K562 (cell line): Measurements from ENCODE around the gene PTPRE. TPM values are rescaled to one million over a fixed set of nuclear protein-coding genes. Genes with fewer than 3 reads are reported as not detected.

ENCODE experiments used
- ATAC-seq: fragments of 200-7000 bp; cut with Tn5 transposase; 3 replicates; pipeline ENCODE4 v1.9.1; 2020; ENCODE audit warnings: moderate library complexity
- BruUV-seq: library from RNA; stranded (reverse); fragments of 400-500 nt; replicated peaks from 2 replicates; lab custom pipeline; 2021; lab: Mats Ljungman, UMichigan
- CTCF ChIA-PET: fragments of 300-600 bp; formaldehyde crosslinking; extraction: SDS; loops from one replicate; lab custom pipeline; 2021; ENCODE audit warnings: low intra/inter-chr PET ratio; lab: Yijun Ruan, JAX
- POLR2A ChIA-PET: fragments of 300-600, 350-650 bp; sonication (Branson Sonifier 250); formaldehyde crosslinking; extraction: SDS; loops from one replicate; lab custom pipeline; 2021; ENCODE audit warnings: antibody characterized with exemption, inconsistent platforms; lab: Yijun Ruan, JAX
- DNase-seq, 4 experiments: peaks; one replicate each; pipeline versions ENCODE4 v3.0.0 to v3.0.0-alpha.2; 2011 to 2018; ENCODE audit warnings: low spot score in 3 of 4, mixed read lengths in 3 of 4; ENCODE audit errors: extremely low read depth in 1 of 4
- FAIRE-seq: peaks from 2 replicates; lab custom pipeline; 2011; peaks lifted over from hg19 to GRCh38; lab: Jason Lieb, UNC
- H2AFZ ChIP-seq: 2 replicates; pipeline ENCODE4 v1.6.0; 2011; ENCODE audit warnings: low read depth, low read length, control low read depth, inconsistent platforms
- H3K27ac ChIP-seq: fragments of 200-600 bp; 3 replicates; pipeline ENCODE4 v1.8.0; 2011; ENCODE audit warnings: low read depth, mild to moderate bottlenecking, control low read depth, inconsistent platforms, low read length, moderate library complexity, mixed read lengths; ENCODE audit errors: extremely low read depth
- H3K27me3 ChIP-seq, 2 experiments: fragments of 300-600 bp in 1 of 2; 2 replicates in 1 of 2; 3 replicates in 1 of 2; pipeline versions ENCODE4 v1.6.0 to v1.8.0; 2011; ENCODE audit warnings: inconsistent platforms in 2 of 2, low read length in 2 of 2, mild to moderate bottlenecking in 1 of 2, mixed read lengths in 1 of 2, moderate library complexity in 1 of 2; ENCODE audit not compliant: control insufficient read depth in 2 of 2, insufficient read depth in 2 of 2
- H3K36me3 ChIP-seq: fragments of 300-600 bp; 3 replicates; pipeline ENCODE4 v1.8.0; 2011; ENCODE audit warnings: mild to moderate bottlenecking, low read length, inconsistent platforms; ENCODE audit not compliant: control insufficient read depth, insufficient read depth
- H3K4me1 ChIP-seq, 2 experiments: fragments of 200-600 bp in 1 of 2; replicated peaks in 1 of 2; 2 replicates in 1 of 2; 3 replicates in 1 of 2; pipeline versions ENCODE4 v1.5.1 to v1.8.0; 2011; ENCODE audit warnings: inconsistent platforms in 2 of 2, low read length in 2 of 2, mild to moderate bottlenecking in 1 of 2, mixed read lengths in 1 of 2, moderate library complexity in 1 of 2; ENCODE audit not compliant: control insufficient read depth in 2 of 2, insufficient read depth in 2 of 2
- H3K4me2 ChIP-seq: 2 replicates; pipeline ENCODE4 v1.6.1; 2011; ENCODE audit warnings: low read length, control low read depth, inconsistent platforms, mixed read lengths; ENCODE audit not compliant: insufficient read depth
- H3K4me3 ChIP-seq: fragments of 200-600 bp; sonication (generic), shearing (Covaris generic); 2 replicates; pipeline ENCODE4 v1.5.1; 2016; ENCODE audit warnings: control low read depth, inconsistent platforms
- H3K79me2 ChIP-seq: fragments of 200-600 bp; 3 replicates; pipeline ENCODE4 v1.8.0; 2011; ENCODE audit warnings: low read length, inconsistent platforms; ENCODE audit not compliant: control insufficient read depth, insufficient read depth
- H3K9ac ChIP-seq, 2 experiments: 2 replicates each; pipeline versions ENCODE4 v1.6.0 to v1.6.1; 2011; ENCODE audit warnings: low read depth in 2 of 2, low read length in 2 of 2, control low read depth in 1 of 2, inconsistent platforms in 1 of 2, mild to moderate bottlenecking in 1 of 2, mixed read lengths in 1 of 2; ENCODE audit not compliant: insufficient read depth in 1 of 2
- H3K9me1 ChIP-seq: one replicate; pipeline ENCODE4 v1.6.0; 2011; ENCODE audit warnings: inconsistent platforms, mild to moderate bottlenecking, low read length, moderate library complexity; ENCODE audit not compliant: control insufficient read depth, insufficient read depth
- H3K9me3 ChIP-seq: replicated peaks from 2 replicates; pipeline ENCODE4 v1.5.1; 2011; ENCODE audit warnings: low read depth, low read length, inconsistent platforms; ENCODE audit not compliant: control insufficient read depth, insufficient read depth
- H4K20me1 ChIP-seq: replicated peaks from 2 replicates; pipeline ENCODE4 v1.6.1; 2011; ENCODE audit warnings: low read length, inconsistent platforms, mixed read lengths; ENCODE audit not compliant: control insufficient read depth, insufficient read depth
- COPS2 ChIP-seq: fragments of 450-650 bp; conservative IDR thresholded peaks from 2 replicates; pipeline ENCODE4 v1.6.1; 2016; ENCODE audit warnings: mild to moderate bottlenecking, moderate library complexity
- DDX20 ChIP-seq: fragments of 450-650 bp; IDR thresholded peaks from 2 replicates; pipeline ENCODE4 v1.6.1; 2016; ENCODE audit warnings: missing genetic modification characterization, low read depth, mild to moderate bottlenecking, missing compliant biosample characterization, moderate library complexity
- DLX4 ChIP-seq: fragments of 250-450 bp; sonication (Bioruptor Pico); IDR thresholded peaks from 2 replicates; pipeline ENCODE4 v1.6.1; 2021; ENCODE audit warnings: mild to moderate bottlenecking
- ELK1 ChIP-seq: sonication (generic); formaldehyde crosslinking; IDR thresholded peaks from 2 replicates; pipeline ENCODE4 v1.8.1; 2022; ENCODE audit warnings: missing genetic modification reagents
- HSF4 ChIP-seq: fragments of 250-450 bp; sonication (Bioruptor Pico); IDR thresholded peaks from 2 replicates; pipeline ENCODE4 v2.1.2; 2022; ENCODE audit warnings: mild to moderate bottlenecking, moderate library complexity, borderline replicate concordance
- KLF13 ChIP-seq: fragments of 450-650 bp; IDR thresholded peaks from 2 replicates; pipeline ENCODE4 v1.6.1; 2016; ENCODE audit warnings: missing genetic modification characterization, low read depth, mild to moderate bottlenecking, missing compliant biosample characterization, moderate library complexity, borderline replicate concordance
- MAZ ChIP-seq, 2 experiments: fragments of 450-650 bp in 1 of 2; sonication (generic) in 1 of 2; formaldehyde crosslinking; IDR thresholded peaks in 1 of 2; conservative IDR thresholded peaks in 1 of 2; 2 replicates each; pipeline versions ENCODE4 v1.4.0 to v1.5.0; 2020; ENCODE audit warnings: mild to moderate bottlenecking in 1 of 2, missing genetic modification reagents in 1 of 2
- NFXL1 ChIP-seq: fragments of 450-650 bp; formaldehyde crosslinking; IDR thresholded peaks from 2 replicates; pipeline ENCODE4 v1.4.0; 2021; ENCODE audit warnings: mild to moderate bottlenecking
- NR4A1 ChIP-seq, 2 experiments: fragments of 250-450 bp in 1 of 2; fragments of 450-650 bp in 1 of 2; sonication (Bioruptor Pico) in 1 of 2; IDR thresholded peaks; 2 replicates each; pipeline versions ENCODE4 v1.4.0 to v1.6.1; 2016 to 2020; ENCODE audit warnings: mild to moderate bottlenecking in 2 of 2, missing compliant biosample characterization in 1 of 2, missing genetic modification characterization in 1 of 2, moderate library complexity in 1 of 2
- NRF1 ChIP-seq, 2 experiments: fragments of 450-650 bp; IDR thresholded peaks in 1 of 2; conservative IDR thresholded peaks in 1 of 2; 2 replicates each; pipeline ENCODE4 v1.6.1; 2014; ENCODE audit warnings: mild to moderate bottlenecking in 2 of 2
- PHF20 ChIP-seq: fragments of 450-650 bp; IDR thresholded peaks from 2 replicates; pipeline ENCODE4 v1.6.1; 2018; ENCODE audit not compliant: partially characterized antibody
- PRMT5 ChIP-seq: sonication (generic); formaldehyde crosslinking; IDR thresholded peaks from 2 replicates; pipeline ENCODE4 v1.5.0; 2020; ENCODE audit warnings: missing genetic modification reagents
- SNAPC5 ChIP-seq: fragments of 250-450 bp; sonication (Bioruptor Pico); IDR thresholded peaks from 2 replicates; pipeline ENCODE4 v1.8.0; 2021; ENCODE audit warnings: moderate library complexity, mild to moderate bottlenecking, inconsistent platforms
- SPI1 ChIP-seq: IDR thresholded peaks from 2 replicates; pipeline ENCODE4 v1.6.1; 2011; ENCODE audit warnings: low read depth, low read length, control low read depth, borderline replicate concordance
- ZBTB7A ChIP-seq: IDR thresholded peaks from 2 replicates; pipeline ENCODE4 v1.6.1; 2011; ENCODE audit warnings: low read depth, mild to moderate bottlenecking, low read length, moderate library complexity, borderline replicate concordance; ENCODE audit not compliant: control insufficient read depth
- ZHX1 ChIP-seq: fragments of 150-350 bp; conservative IDR thresholded peaks from 2 replicates; pipeline ENCODE4 v1.6.1; 2014; ENCODE audit warnings: low read length
- ZNF668 ChIP-seq: fragments of 250-450 bp; sonication (Bioruptor Pico); IDR thresholded peaks from 2 replicates; pipeline ENCODE4 v1.8.0; 2022; ENCODE audit warnings: mild to moderate bottlenecking, inconsistent platforms
- WGBS: fragments of 100-300 bp; shearing (Covaris generic); methylation state at CpG from one replicate; pipeline ENCODE4 v1.1.6; 2016; ENCODE audit warnings: low coverage, mixed read lengths; ENCODE audit not compliant: insufficient coverage; ENCODE audit errors: missing lambda C conversion rate; 5-methylcytosine and 5-hydroxymethylcytosine counted together
- in situ Hi-C: fragments of 300-500 bp; cut with MboI; formaldehyde crosslinking; loops from 4 replicates; pipeline ENCODE4 v1.15.0; 2018; ENCODE audit warnings: inconsistent platforms, mixed read lengths
- intact Hi-C: fragments of 100-400 bp; cut with micrococcal nuclease; formaldehyde crosslinking; loops from 2 replicates; pipeline ENCODE4 v1.14.2; 2022
- polyA plus RNA-seq, 8 experiments: library from polyadenylated mRNA; depleted of rRNA in 4 of 8; stranded (reverse) in 5 of 8; unstranded in 3 of 8; fragments of >200 nt; fragmentation: Nextera tagmentation in 2 of 8; fragmentation: Illumina TruSeq in 1 of 8; extraction: Ambion mirVana in 2 of 8; extraction: Trizol in 1 of 8; gene quantifications; 2 replicates each; pipeline versions ENCODE4 v1.2.1 to v1.2.3, GENCODE V29; 2011 to 2014; ENCODE audit warnings: inconsistent platforms in 1 of 8, missing spikeins in 1 of 8
- total RNA-seq, 7 experiments: library from RNA; depleted of rRNA in 6 of 7; stranded (reverse); fragments of >200 nt in 6 of 7; fragmentation: Illumina TruSeq in 2 of 7; extraction: Trizol in 2 of 7; gene quantifications; 2 replicates each; pipeline versions ENCODE4 v1.2.1 to v1.2.3, GENCODE V29; 2011 to 2021; ENCODE audit warnings: low replicate concordance in 1 of 7

PTPRE gene
- total and polyA plus RNA-seq, 9 of the 15 experiments (the other 6 are each of a cell fraction or from before 2014, with no cell fraction given): 0.01 to 0.13 (median 0.04) TPM; not detected in 4

- CTCF ChIA-PET: no interaction called here
- no TSS peak for BruUV-seq
- POLR2A ChIA-PET: interaction anchor here (0.6 kb wide), 1 partner anchor 1963 kb away, joined by 3 read pairs; no protein-coding TSS in a partner anchor
- ATAC-seq: no peak
- Histone ChIP-seq H3K4me1 (no peaks in the 10 kb centered on the region), H3K27me3 (peaks cover 0 to 30% of the 10 kb centered on the region in 2 experiments; a peak in 2 of 5 replicates), H4K20me1 (no peaks in the 10 kb centered on the region), H3K9me1 (no peaks in the 10 kb centered on the region), H3K4me3 (no peak overlapping the region), H3K79me2 (no peaks in the 10 kb centered on the region), H3K4me2 (no peak overlapping the region), H3K36me3 (no peaks in the 10 kb centered on the region), H3K27ac (no peak overlapping the region), H3K9me3 (no peaks in the 10 kb centered on the region), H3K9ac (no peak overlapping the region), H2AFZ (no peak overlapping the region)
- in situ Hi-C loops (no loop called here), intact Hi-C loops (no loop called here)
- WGBS: 0% methylated on average over 16 of the region's 24 CpGs
- no peak for DNase-seq
- no peak for FAIRE-seq
- TF ChIP-seq ZBTB7A (no peak), HSF4 (CRISPR knock-in tag) (no peak), PRMT5 (no peak), SNAPC5 (CRISPR knock-in tag) (no peak), ZNF668 (CRISPR knock-in tag) (no peak), NRF1 (conservative IDR thresholded peaks at IDR 0.05 in 1 of 2, IDR thresholded peaks at IDR 0.05 in 1 of 2) (no peak), NR4A1 (CRISPR knock-in tag; IDR thresholded peaks at IDR 0.05) (no peak), NR4A1 (tag; IDR thresholded peaks at IDR 0.05) (no peak), PHF20 (no peak), COPS2 (no peak), SPI1 (no peak), DLX4 (CRISPR knock-in tag) (no peak), ZHX1 (no peak), MAZ (CRISPR knock-in tag; conservative IDR thresholded peaks at IDR 0.05 in 1 of 2, IDR thresholded peaks at IDR 0.05 in 1 of 2) (no peak), NFXL1 (CRISPR knock-in tag) (no peak), DDX20 (no peak), KLF13 (tag) (no peak), ELK1 (no peak)
Observed at GRCh38 chr10:128028508-128029289, 121.8 kb downstream of the PTPRE start.
